ENCODE data around the gene DLEU7.

The DLEU7 gene

DNA sequence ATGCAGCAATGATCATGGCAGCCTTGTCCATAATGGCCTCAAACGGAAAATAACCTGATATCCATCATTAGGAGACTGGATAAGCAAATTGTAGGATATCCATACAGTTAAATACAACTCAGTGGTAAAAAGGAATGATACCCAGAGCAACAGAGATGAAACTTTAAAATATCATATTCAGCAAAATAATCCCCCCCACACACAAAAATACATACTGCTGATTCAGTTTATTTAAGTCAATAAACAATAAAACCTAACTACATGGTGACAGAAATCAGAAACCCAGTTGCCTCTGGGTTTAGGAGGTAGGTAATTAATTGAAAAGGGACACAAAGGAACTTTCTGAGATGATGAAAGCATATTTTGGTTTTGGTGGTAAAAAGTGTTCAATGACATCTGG is 27.9 kb upstream of the DLEU7 start:
- no peak overlapping the region for H3K27ac ChIP-seq (ENCODE audit: low read length)
- no peaks in the 10 kb centered on the region for H3K9me3 ChIP-seq (ENCODE audit: control insufficient read depth in 1 of 2, low read length in 2 of 2)
- H3K36me3 ChIP-seq (ENCODE audit: control insufficient read depth in 1 of 2, insufficient read depth in 2 of 2, low read length in 2 of 2): no peaks in the 10 kb centered on the region
- no peaks in the 10 kb centered on the region for H3K27me3 ChIP-seq (ENCODE audit: low read depth, low read length)
- no peaks in the 10 kb centered on the region for H3K4me1 ChIP-seq (ENCODE audit: control insufficient read depth in 1 of 2, insufficient read depth in 2 of 2, low read length in 2 of 2)
- no peak overlapping the region for H3K4me3 ChIP-seq (ENCODE audit: low read depth in 1 of 2, low read length in 2 of 2)

DNA sequence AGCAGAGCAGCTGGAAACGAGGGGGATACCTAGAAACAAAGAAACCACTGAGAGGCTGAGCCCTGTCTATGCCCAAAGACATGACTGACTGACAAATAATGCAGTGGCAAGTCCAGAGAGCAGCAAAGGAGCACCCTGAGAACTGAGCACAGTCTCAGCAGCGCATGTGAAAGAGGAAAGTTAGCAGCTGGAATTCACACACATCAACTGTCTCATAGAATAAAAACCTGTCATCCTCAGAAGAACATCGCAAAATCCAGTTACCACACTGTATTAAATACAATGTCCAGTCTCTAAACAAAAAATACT is 24.1 kb upstream of the DLEU7 start:
- H3K4me3 ChIP-seq (ENCODE audit: low read depth in 1 of 2, low read length in 2 of 2): no peak overlapping the region
- H3K9me3 ChIP-seq (ENCODE audit: control insufficient read depth in 1 of 2, low read length in 2 of 2): peaks cover 0 to 4% of the 10 kb centered on the region in 2 donors
- H3K27me3 ChIP-seq (ENCODE audit: low read depth, low read length): no peaks in the 10 kb centered on the region
- H3K27ac ChIP-seq (ENCODE audit: low read length): no peak overlapping the region
- no peaks in the 10 kb centered on the region for H3K36me3 ChIP-seq (ENCODE audit: control insufficient read depth in 1 of 2, insufficient read depth in 2 of 2, low read length in 2 of 2)
- H3K4me1 ChIP-seq (ENCODE audit: control insufficient read depth in 1 of 2, insufficient read depth in 2 of 2, low read length in 2 of 2): no peaks in the 10 kb centered on the region

DNA sequence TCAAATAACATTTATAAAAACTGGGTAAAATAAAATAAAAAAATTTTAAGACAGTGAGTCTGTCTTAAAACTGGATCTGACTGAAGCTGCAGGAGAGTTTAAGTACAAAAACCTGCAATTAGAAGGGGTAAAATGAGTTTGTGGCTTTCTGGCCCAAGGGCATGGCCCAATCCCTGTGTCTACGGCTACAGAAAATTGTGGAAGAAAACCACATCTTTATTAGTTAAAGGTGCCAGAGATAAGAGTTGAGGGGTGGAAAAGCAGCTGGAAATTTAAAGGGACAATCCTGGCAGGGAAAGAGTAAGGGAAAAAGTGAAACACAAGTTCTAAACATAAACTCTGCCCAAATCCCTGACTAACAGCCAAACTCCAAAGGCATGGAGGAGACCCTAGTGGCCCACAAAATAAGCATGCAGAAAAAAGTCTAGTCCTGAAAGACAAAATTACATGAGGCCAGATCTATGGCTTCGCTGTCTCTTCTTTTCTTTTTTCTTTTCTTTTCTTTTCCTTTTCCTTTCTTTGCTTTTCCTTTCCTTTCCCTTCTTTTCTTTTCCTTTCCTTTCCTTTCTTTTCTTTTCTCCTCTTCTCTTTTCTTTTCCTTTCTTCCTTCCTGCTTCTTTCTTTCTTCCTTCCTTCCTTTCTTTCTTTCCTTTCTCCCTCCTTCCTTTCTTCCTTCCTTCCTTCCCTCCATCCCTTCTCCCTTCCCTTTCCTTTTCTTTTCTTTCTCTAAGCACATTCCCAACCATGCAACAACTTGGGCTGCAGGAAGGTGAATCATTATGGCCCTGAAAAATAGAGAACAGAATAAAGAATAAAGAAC is 23.5 kb upstream of the DLEU7 start:
- no peak overlapping the region for H3K27ac ChIP-seq (ENCODE audit: low read length)
- no peak overlapping the region for H3K4me3 ChIP-seq (ENCODE audit: low read depth in 1 of 2, low read length in 2 of 2)
- no peaks in the 10 kb centered on the region for H3K27me3 ChIP-seq (ENCODE audit: low read depth, low read length)
- peaks cover 0 to 6% of the 10 kb centered on the region in 2 donors for H3K9me3 ChIP-seq (ENCODE audit: control insufficient read depth in 1 of 2, low read length in 2 of 2)
- H3K4me1 ChIP-seq (ENCODE audit: control insufficient read depth in 1 of 2, insufficient read depth in 2 of 2, low read length in 2 of 2): no peaks in the 10 kb centered on the region
- H3K36me3 ChIP-seq (ENCODE audit: control insufficient read depth in 1 of 2, insufficient read depth in 2 of 2, low read length in 2 of 2): no peaks in the 10 kb centered on the region

DNA sequence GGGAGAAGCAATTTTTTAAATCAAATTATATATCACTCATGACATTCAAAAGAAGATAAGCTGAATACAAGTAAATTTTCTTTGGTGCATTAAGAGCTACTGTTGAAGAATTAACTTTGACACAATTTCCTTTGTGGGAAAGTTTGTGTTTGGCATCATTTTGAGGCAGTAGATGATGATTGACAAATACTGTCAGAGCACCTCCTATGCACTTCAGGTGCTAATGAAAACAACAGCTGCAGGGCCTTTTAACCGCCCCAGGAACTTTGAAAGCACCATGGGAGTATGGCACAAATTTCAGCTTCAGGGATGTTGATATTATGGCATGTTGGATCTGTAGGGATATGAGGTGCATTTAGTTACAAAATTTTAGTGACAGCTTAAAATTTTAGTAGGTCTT is 21.0 kb upstream of the DLEU7 start:
- no peak overlapping the region for H3K27ac ChIP-seq (ENCODE audit: low read length)
- H3K9me3 ChIP-seq (ENCODE audit: control insufficient read depth in 1 of 2, low read length in 2 of 2): peaks cover 0 to 6% of the 10 kb centered on the region in 2 donors
- H3K36me3 ChIP-seq (ENCODE audit: control insufficient read depth in 1 of 2, insufficient read depth in 2 of 2, low read length in 2 of 2): no peaks in the 10 kb centered on the region
- H3K4me3 ChIP-seq (ENCODE audit: low read depth in 1 of 2, low read length in 2 of 2): no peak overlapping the region
- H3K27me3 ChIP-seq (ENCODE audit: low read depth, low read length): no peaks in the 10 kb centered on the region
- H3K4me1 ChIP-seq (ENCODE audit: control insufficient read depth in 1 of 2, insufficient read depth in 2 of 2, low read length in 2 of 2): no peaks in the 10 kb centered on the region

DNA sequence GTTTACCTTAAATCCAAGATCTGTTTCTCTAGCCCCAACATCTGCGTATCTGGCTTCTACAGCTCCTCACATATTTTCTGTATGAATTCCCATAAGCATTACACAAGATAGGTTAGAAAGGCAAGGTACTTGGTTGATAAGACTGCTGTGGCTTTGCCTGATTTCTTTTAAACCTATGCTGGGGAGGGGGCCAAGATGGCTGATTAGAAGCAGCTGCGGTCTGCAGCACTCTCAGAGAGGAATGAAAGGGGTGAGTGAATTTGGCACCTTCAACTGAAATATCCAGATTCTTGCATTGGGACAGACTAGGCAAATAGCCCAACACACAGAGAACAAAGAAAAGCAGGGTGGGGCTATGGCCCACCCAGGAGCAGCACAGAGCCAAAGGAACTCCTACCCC is 12.2 kb upstream of the DLEU7 start:
- Histone ChIP-seq H3K27ac (ENCODE audit: low read length) (no peak overlapping the region), H3K9me3 (ENCODE audit: control insufficient read depth in 1 of 2, low read length in 2 of 2) (peaks cover 5 to 16% of the 10 kb centered on the region in 2 donors), H3K27me3 (ENCODE audit: low read depth, low read length) (no peaks in the 10 kb centered on the region), H3K4me1 (ENCODE audit: control insufficient read depth in 1 of 2, insufficient read depth in 2 of 2, low read length in 2 of 2) (no peaks in the 10 kb centered on the region), H3K36me3 (ENCODE audit: control insufficient read depth in 1 of 2, insufficient read depth in 2 of 2, low read length in 2 of 2) (no peaks in the 10 kb centered on the region), H3K4me3 (ENCODE audit: low read depth in 1 of 2, low read length in 2 of 2) (no peak overlapping the region)

DNA sequence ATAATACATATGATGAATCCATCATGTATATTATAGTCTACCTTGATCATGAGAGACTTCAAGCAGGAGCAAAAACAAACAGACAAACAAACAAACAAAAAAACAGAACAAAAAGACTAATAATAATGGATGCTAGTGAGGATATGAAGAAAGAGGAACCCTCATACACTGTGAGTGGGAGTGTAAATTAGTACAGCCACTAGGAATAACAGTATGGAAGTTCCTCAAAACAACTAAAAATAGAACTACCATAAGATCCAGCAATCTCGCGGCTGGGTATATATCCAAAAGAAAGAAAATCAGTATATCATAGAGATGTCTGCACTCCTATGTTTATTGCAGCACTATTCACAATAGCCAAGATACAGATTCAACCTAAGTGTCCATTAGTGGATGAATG is 7.0 kb upstream of the DLEU7 start:
- Histone ChIP-seq H3K4me1 (ENCODE audit: control insufficient read depth in 1 of 2, insufficient read depth in 2 of 2, low read length in 2 of 2) (no peaks in the 10 kb centered on the region), H3K27me3 (ENCODE audit: low read depth, low read length) (no peaks in the 10 kb centered on the region), H3K36me3 (ENCODE audit: control insufficient read depth in 1 of 2, insufficient read depth in 2 of 2, low read length in 2 of 2) (no peaks in the 10 kb centered on the region), H3K4me3 (ENCODE audit: low read depth in 1 of 2, low read length in 2 of 2) (no peak overlapping the region), H3K27ac (ENCODE audit: low read length) (no peak overlapping the region), H3K9me3 (ENCODE audit: control insufficient read depth in 1 of 2, low read length in 2 of 2) (no peaks in the 10 kb centered on the region)

DNA sequence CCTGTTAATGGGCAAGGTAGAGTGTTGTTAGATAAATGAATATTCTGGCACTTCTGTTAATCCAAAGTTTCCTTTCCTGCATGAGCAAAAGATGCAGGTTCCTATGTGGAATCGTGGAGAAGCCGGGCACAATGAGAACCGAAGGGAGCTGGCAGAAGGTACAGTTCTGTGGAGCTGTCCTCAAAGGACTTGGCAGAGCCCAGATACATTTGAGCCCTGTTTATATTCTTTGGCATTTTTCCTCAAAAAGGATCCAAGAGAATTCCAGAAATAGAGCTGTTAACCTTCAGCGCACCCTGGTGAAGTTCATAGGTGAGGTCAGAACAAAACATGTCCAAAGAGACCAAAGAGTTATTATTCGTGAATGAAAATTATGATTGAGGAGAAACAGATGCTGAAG is 4.0 kb upstream of the DLEU7 start:
- H3K4me1 ChIP-seq (ENCODE audit: control insufficient read depth in 1 of 2, insufficient read depth in 2 of 2, low read length in 2 of 2): peaks cover 0 to 4% of the 10 kb centered on the region in 2 donors
- H3K4me3 ChIP-seq (ENCODE audit: low read depth in 1 of 2, low read length in 2 of 2): no peak overlapping the region
- no peaks in the 10 kb centered on the region for H3K9me3 ChIP-seq (ENCODE audit: control insufficient read depth in 1 of 2, low read length in 2 of 2)
- no peak overlapping the region for H3K27ac ChIP-seq (ENCODE audit: low read length)
- H3K36me3 ChIP-seq (ENCODE audit: control insufficient read depth in 1 of 2, insufficient read depth in 2 of 2, low read length in 2 of 2): no peaks in the 10 kb centered on the region
- no peaks in the 10 kb centered on the region for H3K27me3 ChIP-seq (ENCODE audit: low read depth, low read length)

DNA sequence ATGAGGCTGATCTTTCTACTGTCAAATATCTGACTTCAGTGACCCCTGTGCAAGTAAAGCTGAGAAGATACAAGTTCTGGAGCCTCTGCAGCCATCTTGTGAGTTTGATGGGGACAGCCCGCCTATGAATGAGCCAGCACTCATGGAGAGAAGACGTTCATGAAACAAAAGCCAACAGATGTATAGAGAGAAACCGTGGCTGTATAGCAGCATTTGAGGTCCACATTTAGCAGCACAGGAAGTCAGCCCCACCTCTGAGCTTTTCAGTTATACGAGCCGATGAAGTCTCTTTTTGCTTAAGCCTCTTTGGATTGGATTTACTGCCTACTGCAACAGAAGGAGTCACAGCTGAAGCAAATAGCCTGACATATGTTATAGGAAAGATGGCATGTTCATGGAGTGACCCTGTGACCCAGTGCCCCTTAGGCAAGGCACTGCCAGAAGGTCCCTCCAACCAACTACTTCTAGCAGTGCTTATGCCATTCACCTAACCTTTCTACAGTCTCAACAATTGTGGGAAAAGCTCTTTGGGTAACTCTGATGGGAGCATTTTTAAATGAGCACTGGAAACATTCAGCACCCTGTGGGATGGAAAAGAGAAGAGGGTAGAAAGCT is 3.5 kb upstream of the DLEU7 start:
- Histone ChIP-seq H3K27me3 (ENCODE audit: low read depth, low read length) (no peaks in the 10 kb centered on the region), H3K4me3 (ENCODE audit: low read depth in 1 of 2, low read length in 2 of 2) (no peak overlapping the region), H3K4me1 (ENCODE audit: control insufficient read depth in 1 of 2, insufficient read depth in 2 of 2, low read length in 2 of 2) (peaks cover 0 to 4% of the 10 kb centered on the region in 2 donors), H3K9me3 (ENCODE audit: control insufficient read depth in 1 of 2, low read length in 2 of 2) (no peaks in the 10 kb centered on the region), H3K36me3 (ENCODE audit: control insufficient read depth in 1 of 2, insufficient read depth in 2 of 2, low read length in 2 of 2) (no peaks in the 10 kb centered on the region), H3K27ac (ENCODE audit: low read length) (no peak overlapping the region)

DNA sequence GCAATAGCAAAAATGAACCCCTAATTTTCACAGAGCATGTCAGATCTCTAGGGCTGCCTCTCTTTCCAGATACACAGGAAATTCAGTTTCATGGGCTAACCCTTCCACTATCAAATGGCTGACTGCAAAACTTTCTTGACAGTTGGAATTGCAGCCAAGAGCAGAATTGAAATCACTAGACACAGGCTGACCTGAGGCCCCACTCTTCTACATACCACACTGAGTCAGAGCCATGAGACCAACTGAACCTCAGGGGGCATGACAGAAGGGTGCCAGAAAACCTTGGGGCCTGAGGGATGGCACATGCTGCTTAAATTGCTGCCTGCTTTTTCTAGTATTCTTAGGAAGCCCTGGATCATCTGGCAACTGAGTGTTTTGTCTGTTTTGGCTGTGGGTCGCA is 1.7 kb upstream of the DLEU7 start:
- Histone ChIP-seq H3K4me3 (ENCODE audit: low read depth in 1 of 2, low read length in 2 of 2) (no peak overlapping the region), H3K36me3 (ENCODE audit: control insufficient read depth in 1 of 2, insufficient read depth in 2 of 2, low read length in 2 of 2) (no peaks in the 10 kb centered on the region), H3K4me1 (ENCODE audit: control insufficient read depth in 1 of 2, insufficient read depth in 2 of 2, low read length in 2 of 2) (peaks cover 0 to 4% of the 10 kb centered on the region in 2 donors), H3K27me3 (ENCODE audit: low read depth, low read length) (no peaks in the 10 kb centered on the region), H3K9me3 (ENCODE audit: control insufficient read depth in 1 of 2, low read length in 2 of 2) (no peaks in the 10 kb centered on the region), H3K27ac (ENCODE audit: low read length) (no peak overlapping the region)

DNA sequence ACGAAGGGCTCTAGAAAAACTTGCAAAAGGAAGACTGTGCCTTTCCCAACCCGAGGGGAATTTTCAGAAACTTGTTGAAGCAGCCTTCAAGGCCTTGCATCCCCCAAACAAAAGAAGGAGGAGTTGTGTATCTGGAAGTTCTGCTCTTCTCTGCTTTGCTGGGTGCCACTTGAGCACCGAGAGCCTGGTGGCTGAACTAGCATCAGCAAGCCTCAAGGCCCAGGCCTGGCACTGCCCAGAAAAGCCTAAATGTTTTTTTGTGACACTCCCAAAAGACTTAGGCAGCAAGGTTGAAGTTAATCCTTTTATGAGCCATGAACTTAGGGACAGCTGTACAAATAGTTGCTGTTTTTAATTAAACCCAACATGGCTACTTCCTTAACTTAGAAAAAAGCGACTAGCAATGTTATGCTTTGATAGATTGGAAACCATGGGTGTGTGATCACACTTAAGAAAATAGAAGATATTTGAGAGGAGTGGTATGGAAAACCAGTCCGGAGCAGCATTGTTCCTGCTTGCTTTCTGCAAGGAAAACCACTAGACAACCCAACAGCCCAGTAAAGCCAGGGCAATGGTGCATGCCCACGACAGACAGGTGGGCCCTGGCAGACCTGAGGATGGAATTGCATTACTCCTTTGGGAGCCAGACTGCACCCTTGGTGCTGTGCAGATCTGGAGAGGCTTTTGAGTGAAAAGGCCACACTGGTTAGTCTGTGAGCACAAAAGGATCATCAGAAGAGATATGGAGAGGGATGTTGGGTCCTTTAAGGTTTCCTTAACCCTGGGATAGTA is 788 bp upstream of the DLEU7 start:
- H3K4me1 ChIP-seq (ENCODE audit: control insufficient read depth in 1 of 2, insufficient read depth in 2 of 2, low read length in 2 of 2): peaks cover 0 to 4% of the 10 kb centered on the region in 2 donors
- H3K36me3 ChIP-seq (ENCODE audit: control insufficient read depth in 1 of 2, insufficient read depth in 2 of 2, low read length in 2 of 2): no peaks in the 10 kb centered on the region
- H3K27ac ChIP-seq (ENCODE audit: low read length): no peak overlapping the region
- H3K27me3 ChIP-seq (ENCODE audit: low read depth, low read length): no peaks in the 10 kb centered on the region
- no peak overlapping the region for H3K4me3 ChIP-seq (ENCODE audit: low read depth in 1 of 2, low read length in 2 of 2)
- H3K9me3 ChIP-seq (ENCODE audit: control insufficient read depth in 1 of 2, low read length in 2 of 2): no peaks in the 10 kb centered on the region

DNA sequence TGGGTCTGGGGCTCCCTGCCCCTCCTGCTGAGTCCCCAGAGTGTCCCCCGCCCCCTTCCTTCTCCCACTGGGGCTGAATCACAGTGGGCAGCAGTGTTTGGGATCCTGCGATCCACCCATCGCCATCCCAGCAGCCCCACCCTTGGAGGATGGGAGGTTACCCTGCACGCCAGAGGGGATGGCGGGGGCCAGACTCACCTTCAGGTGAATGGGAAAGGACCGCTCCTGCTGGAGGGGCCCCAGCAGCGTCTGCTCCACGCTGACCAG is 569 bp downstream of the DLEU7 start:
- Histone ChIP-seq H3K27ac (ENCODE audit: low read length) (no peak overlapping the region), H3K9me3 (ENCODE audit: control insufficient read depth in 1 of 2, low read length in 2 of 2) (no peaks in the 10 kb centered on the region), H3K27me3 (ENCODE audit: low read depth, low read length) (no peaks in the 10 kb centered on the region), H3K36me3 (ENCODE audit: control insufficient read depth in 1 of 2, insufficient read depth in 2 of 2, low read length in 2 of 2) (no peaks in the 10 kb centered on the region), H3K4me1 (ENCODE audit: control insufficient read depth in 1 of 2, insufficient read depth in 2 of 2, low read length in 2 of 2) (peaks cover 0 to 4% of the 10 kb centered on the region in 2 donors), H3K4me3 (ENCODE audit: low read depth in 1 of 2, low read length in 2 of 2) (peak overlapping the region in 1 of 2 donors; percentile 59)
